ENCODE measurements around the gene KRTAP9-4.
"Not testable (repeated sequence)": the region's sequence is repeated elsewhere in the genome, so short reads cannot be mapped to it uniquely, and the experiment has no call there.

KRTAP9-4 gene, protein sequence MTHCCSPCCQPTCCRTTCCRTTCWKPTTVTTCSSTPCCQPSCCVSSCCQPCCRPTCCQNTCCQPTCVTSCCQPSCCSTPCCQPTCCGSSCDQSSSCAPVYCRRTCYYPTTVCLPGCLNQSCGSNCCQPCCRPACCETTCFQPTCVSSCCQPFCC

DNA sequence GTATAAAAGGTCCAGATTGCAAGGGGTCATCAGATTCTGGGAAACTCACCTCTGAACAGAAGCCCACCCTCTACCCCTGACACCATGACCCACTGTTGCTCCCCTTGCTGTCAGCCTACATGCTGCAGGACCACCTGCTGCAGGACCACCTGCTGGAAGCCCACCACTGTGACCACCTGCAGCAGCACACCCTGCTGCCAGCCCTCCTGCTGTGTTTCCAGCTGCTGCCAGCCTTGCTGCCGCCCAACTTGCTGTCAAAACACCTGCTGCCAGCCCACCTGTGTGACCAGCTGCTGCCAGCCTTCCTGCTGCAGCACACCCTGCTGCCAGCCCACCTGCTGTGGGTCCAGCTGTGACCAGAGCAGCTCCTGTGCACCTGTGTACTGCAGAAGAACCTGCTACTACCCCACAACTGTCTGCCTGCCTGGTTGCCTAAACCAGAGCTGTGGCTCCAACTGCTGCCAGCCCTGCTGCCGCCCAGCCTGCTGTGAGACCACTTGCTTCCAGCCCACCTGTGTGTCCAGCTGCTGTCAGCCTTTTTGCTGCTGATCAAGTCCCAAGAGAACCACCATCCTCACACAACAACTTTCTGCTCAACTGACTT is at the start of gene KRTAP9-4:
KRTAP9-4 (plus strand) TSS at position 51 of the 604 bp plus-strand sequence; CDS start at position 85, 34 bp downstream.
- H3K27me3 ChIP-seq (ENCODE audit: control insufficient read depth, insufficient read depth, low read length); H3K4me3 ChIP-seq (ENCODE audit: low read length); H3K4me1 ChIP-seq (ENCODE audit: control insufficient read depth, insufficient read depth, low read length); H3K27ac ChIP-seq (ENCODE audit: low read depth, low read length); H3K9ac ChIP-seq (ENCODE audit: low read length); H3K36me3 ChIP-seq (ENCODE audit: control insufficient read depth, insufficient read depth, low read length): not testable (repeated sequence)

DNA sequence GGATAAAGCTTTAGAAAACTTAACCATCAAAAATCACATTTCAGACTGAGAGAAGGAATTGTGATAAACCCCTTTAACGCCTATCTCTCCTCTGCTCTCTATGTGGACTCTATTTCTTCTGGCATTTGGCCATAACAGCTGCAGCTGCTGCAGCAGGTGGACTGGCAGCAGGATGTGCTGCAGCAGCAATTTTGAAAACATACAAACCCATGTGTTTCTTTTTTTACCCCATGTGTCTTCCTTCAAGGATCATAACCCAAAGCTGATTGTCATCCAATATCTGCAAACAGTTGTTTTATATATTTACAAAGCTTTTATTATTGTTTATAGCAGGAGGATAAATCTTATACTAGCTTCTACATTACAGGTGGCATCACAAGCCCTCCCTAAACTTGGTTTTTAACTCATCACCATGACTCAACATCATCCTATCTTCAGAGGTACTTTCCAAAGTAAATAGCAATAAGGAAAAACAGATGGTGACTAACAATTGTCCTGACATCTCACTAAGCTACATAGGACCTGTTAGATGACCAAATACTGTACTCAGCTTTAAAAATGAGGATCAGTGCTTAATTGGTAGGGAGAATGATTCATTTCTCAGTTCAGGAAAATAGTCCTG is 37.5 kb upstream of the KRTAP9-4 start:
- Histone ChIP-seq H3K27ac (ENCODE audit: low read depth, low read length) (no peak overlapping the region), H3K4me3 (ENCODE audit: low read length) (no peak overlapping the region), H3K27me3 (ENCODE audit: control insufficient read depth, insufficient read depth, low read length) (no peaks in the 10 kb centered on the region), H3K9ac (ENCODE audit: low read length) (no peak overlapping the region), H3K36me3 (ENCODE audit: control insufficient read depth, insufficient read depth, low read length) (no peaks in the 10 kb centered on the region), H3K4me1 (ENCODE audit: control insufficient read depth, insufficient read depth, low read length) (no peaks in the 10 kb centered on the region)

DNA sequence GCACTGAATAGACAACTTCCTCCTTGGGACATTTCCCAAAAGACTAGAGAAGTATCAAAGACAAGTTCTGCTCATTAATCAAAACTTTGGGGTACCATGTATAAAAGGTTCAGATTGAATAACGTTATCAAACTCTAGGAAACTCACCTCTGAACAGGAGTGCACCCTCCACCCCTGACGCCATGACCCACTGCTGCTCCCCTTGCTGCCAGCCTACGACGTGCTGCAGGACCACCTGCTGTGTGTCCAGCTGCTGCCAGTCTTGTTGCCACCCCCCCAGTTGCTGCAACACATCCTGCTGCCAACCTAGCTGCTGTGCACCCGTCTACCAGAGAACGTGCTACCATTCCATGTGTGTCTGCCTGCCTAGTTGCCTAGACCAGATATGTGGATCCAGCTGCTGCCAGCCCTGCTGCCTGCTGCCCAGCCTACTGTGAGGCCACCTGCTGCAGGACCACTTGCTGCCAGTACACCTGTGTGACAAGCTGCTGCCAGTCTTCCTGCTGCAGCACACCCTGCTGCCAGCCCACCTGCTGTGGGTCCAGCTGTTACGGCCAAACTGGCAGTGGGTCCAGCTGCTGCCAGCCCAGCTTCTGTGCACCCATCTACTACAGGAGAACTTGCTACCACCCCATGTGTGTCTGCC is 36.8 kb upstream of the KRTAP9-4 start:
- H3K9ac ChIP-seq (ENCODE audit: low read length) = no peak overlapping the region
- no peaks in the 10 kb centered on the region for H3K36me3 ChIP-seq (ENCODE audit: control insufficient read depth, insufficient read depth, low read length)
- H3K27ac ChIP-seq (ENCODE audit: low read depth, low read length) = no peak overlapping the region
- H3K4me3 ChIP-seq (ENCODE audit: low read length) = no peak overlapping the region
- no peaks in the 10 kb centered on the region for H3K27me3 ChIP-seq (ENCODE audit: control insufficient read depth, insufficient read depth, low read length)
- H3K4me1 ChIP-seq (ENCODE audit: control insufficient read depth, insufficient read depth, low read length) = no peaks in the 10 kb centered on the region

DNA sequence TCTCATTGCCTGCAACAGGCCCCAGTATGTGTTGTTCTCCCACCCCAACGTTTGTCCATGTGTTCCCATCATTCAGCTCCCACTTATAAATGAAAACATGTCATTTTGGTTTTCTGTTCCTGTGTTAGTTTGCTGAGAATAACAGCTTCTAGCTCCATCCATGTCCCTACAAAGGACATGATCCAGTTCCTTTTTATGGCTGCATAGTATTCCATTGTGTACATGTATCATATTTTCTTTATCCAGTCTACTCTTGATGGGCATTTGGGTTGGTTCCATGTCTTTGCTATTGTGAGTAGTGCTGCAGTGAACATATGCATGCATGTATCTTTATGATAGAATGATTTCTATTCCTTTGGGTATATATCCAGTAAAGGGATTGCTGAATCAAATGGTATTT is 33.8 kb upstream of the KRTAP9-4 start:
- no peaks in the 10 kb centered on the region for H3K27me3 ChIP-seq (ENCODE audit: control insufficient read depth, insufficient read depth, low read length)
- H3K36me3 ChIP-seq (ENCODE audit: control insufficient read depth, insufficient read depth, low read length) = no peaks in the 10 kb centered on the region
- H3K9ac ChIP-seq (ENCODE audit: low read length) = no peak overlapping the region
- H3K27ac ChIP-seq (ENCODE audit: low read depth, low read length) = no peak overlapping the region
- H3K4me1 ChIP-seq (ENCODE audit: control insufficient read depth, insufficient read depth, low read length) = no peaks in the 10 kb centered on the region
- no peak overlapping the region for H3K4me3 ChIP-seq (ENCODE audit: low read length)

DNA sequence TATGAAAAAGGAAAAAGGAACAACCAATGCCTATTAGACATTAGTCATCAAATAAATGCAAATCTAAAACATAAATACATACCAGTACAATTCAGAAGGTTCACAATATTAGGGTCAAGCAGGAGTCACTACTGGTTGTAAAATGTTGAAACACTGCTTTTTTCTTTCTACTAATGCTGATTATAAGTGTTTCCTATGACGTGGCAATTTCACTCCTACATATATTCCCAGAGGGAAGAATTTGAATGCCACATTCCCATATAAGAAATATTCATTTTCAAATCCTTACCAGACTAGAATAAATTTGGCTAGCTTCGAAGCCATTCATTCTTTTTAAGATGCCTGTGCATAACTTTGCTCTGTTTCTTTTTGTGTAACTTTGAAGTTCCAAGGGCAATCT is 25.7 kb upstream of the KRTAP9-4 start:
- no peaks in the 10 kb centered on the region for H3K36me3 ChIP-seq (ENCODE audit: control insufficient read depth, insufficient read depth, low read length)
- no peak overlapping the region for H3K4me3 ChIP-seq (ENCODE audit: low read length)
- no peak overlapping the region for H3K9ac ChIP-seq (ENCODE audit: low read length)
- no peak overlapping the region for H3K27ac ChIP-seq (ENCODE audit: low read depth, low read length)
- H3K27me3 ChIP-seq (ENCODE audit: control insufficient read depth, insufficient read depth, low read length) = peaks cover 2% of the 10 kb centered on the region
- no peaks in the 10 kb centered on the region for H3K4me1 ChIP-seq (ENCODE audit: control insufficient read depth, insufficient read depth, low read length)

DNA sequence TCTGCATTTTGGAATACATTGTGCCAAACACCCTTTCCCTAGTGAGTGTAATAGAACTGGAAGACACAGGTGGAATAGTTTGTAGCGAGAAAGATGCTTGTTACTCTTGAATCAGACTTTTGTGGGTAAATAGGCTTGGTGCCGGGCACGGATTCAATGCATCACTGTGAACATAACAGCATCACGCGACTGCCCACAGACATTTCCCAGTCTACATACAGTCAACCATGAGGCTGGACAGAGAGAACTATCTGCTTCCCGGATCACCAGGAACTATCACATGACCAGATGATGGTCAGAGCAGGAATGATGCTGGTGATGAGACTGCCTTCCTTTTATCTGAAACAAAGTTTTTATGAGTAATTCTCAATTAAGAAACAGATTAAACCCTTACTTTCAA is 23.4 kb upstream of the KRTAP9-4 start:
- H3K27ac ChIP-seq (ENCODE audit: low read depth, low read length) = no peak overlapping the region
- H3K27me3 ChIP-seq (ENCODE audit: control insufficient read depth, insufficient read depth, low read length) = peaks cover 2% of the 10 kb centered on the region
- H3K4me1 ChIP-seq (ENCODE audit: control insufficient read depth, insufficient read depth, low read length) = no peaks in the 10 kb centered on the region
- no peak overlapping the region for H3K9ac ChIP-seq (ENCODE audit: low read length)
- no peak overlapping the region for H3K4me3 ChIP-seq (ENCODE audit: low read length)
- no peaks in the 10 kb centered on the region for H3K36me3 ChIP-seq (ENCODE audit: control insufficient read depth, insufficient read depth, low read length)

DNA sequence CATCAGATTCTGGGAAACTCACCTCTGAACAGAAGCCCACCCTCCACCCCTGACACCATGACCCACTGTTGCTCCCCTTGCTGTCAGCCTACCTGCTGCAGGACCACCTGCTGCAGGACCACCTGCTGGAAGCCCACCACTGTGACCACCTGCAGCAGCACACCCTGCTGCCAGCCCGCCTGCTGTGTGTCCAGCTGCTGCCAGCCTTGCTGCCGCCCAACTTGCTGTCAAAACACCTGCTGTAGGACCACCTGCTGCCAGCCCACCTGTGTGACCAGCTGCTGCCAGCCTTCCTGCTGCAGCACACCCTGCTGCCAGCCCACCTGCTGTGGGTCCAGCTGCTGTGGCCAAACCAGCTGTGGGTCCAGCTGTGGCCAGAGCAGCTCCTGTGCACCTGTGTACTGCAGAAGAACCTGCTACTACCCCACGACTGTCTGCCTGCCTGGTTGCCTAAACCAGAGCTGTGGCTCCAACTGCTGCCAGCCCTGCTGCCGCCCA is 22.8 kb upstream of the KRTAP9-4 start, which contains the start of gene KRTAP9-2:
KRTAP9-2 (plus strand) TSS at position 51 of the 498 bp plus-strand sequence; CDS start at position 58, 7 bp downstream.
- not testable (repeated sequence) for H3K36me3 ChIP-seq (ENCODE audit: control insufficient read depth, insufficient read depth, low read length); H3K4me1 ChIP-seq (ENCODE audit: control insufficient read depth, insufficient read depth, low read length); H3K4me3 ChIP-seq (ENCODE audit: low read length); H3K27me3 ChIP-seq (ENCODE audit: control insufficient read depth, insufficient read depth, low read length); H3K9ac ChIP-seq (ENCODE audit: low read length); H3K27ac ChIP-seq (ENCODE audit: low read depth, low read length)

DNA sequence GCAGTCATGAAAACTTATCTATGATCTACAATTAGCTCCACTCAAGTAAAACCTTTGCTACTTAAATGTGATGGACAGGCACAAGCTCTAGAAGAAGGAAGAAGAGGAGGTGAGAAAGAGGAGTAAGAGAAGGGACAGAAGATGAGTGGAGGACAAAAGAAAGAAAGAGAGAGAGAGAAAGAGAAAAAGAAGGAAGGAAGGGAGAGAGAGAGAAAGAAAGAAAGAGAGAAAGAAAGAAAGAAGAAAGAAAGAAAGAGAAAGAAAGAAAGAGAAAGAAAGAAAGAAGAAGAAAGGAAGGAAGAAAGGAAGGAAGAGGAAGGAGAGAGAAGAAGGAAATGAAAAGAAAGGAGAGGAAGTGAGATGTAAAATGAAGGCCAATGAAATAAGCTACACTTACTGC is 19.4 kb upstream of the KRTAP9-4 start:
- H3K4me1 ChIP-seq (ENCODE audit: control insufficient read depth, insufficient read depth, low read length) = no peaks in the 10 kb centered on the region
- H3K27ac ChIP-seq (ENCODE audit: low read depth, low read length) = no peak overlapping the region
- H3K9ac ChIP-seq (ENCODE audit: low read length) = no peak overlapping the region
- H3K36me3 ChIP-seq (ENCODE audit: control insufficient read depth, insufficient read depth, low read length) = no peaks in the 10 kb centered on the region
- H3K4me3 ChIP-seq (ENCODE audit: low read length) = no peak overlapping the region
- H3K27me3 ChIP-seq (ENCODE audit: control insufficient read depth, insufficient read depth, low read length) = peaks cover 2% of the 10 kb centered on the region

DNA sequence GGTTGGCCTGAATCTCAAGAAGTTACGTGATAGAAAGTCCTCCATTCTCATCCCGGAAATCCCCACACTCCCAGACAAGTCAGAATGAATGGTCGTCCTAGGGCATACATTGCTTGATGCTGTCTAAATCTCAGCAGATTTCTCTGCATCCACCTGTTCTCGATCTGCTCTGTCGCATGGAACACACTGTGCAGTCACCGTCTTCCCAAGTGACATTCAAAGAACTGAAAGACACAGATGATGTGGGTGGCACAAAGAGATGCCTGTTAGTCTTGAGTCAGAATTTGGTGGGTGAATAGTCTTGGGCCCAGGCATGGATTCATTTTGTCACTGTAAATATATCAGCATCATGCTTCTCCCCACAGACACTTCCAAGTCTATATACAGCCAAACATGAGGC is 17.8 kb upstream of the KRTAP9-4 start:
- Histone ChIP-seq H3K9ac (ENCODE audit: low read length) (no peak overlapping the region), H3K27me3 (ENCODE audit: control insufficient read depth, insufficient read depth, low read length) (no peaks in the 10 kb centered on the region), H3K27ac (ENCODE audit: low read depth, low read length) (no peak overlapping the region), H3K36me3 (ENCODE audit: control insufficient read depth, insufficient read depth, low read length) (no peaks in the 10 kb centered on the region), H3K4me3 (ENCODE audit: low read length) (no peak overlapping the region), H3K4me1 (ENCODE audit: control insufficient read depth, insufficient read depth, low read length) (no peaks in the 10 kb centered on the region)

DNA sequence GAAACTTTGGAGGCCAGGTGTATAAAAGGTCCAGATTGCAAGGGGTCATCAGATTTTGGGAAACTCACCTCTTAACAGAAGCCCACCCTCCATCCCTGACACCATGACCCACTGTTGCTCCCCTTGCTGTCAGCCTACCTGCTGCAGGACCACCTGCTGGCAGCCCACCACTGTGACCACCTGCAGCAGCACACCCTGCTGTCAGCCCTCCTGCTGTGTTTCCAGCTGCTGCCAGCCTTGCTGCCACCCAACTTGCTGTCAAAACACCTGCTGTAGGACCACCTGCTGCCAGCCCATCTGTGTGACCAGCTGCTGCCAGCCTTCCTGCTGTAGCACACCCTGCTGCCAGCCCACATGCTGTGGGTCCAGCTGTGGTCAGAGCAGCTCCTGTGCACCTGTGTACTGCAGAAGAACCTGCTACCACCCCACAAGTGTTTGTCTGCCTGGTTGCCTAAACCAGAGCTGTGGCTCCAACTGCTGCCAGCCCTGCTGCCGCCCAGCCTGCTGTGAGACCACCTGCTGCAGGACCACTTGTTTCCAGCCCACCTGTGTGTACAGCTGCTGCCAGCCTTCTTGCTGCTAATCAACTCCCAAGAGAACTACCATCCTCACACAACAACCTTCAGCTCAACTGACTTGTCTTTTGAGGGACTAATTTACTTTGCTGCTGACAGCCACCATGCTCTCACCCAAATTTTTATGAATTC is 16.9 kb upstream of the KRTAP9-4 start, which contains the start of gene KRTAP9-3:
KRTAP9-3 (plus strand) TSS at position 51 of the 707 bp plus-strand sequence; CDS start at position 104, 53 bp downstream.
- not testable (repeated sequence) for H3K27ac ChIP-seq (ENCODE audit: low read depth, low read length); H3K9ac ChIP-seq (ENCODE audit: low read length); H3K36me3 ChIP-seq (ENCODE audit: control insufficient read depth, insufficient read depth, low read length); H3K4me1 ChIP-seq (ENCODE audit: control insufficient read depth, insufficient read depth, low read length); H3K4me3 ChIP-seq (ENCODE audit: low read length); H3K27me3 ChIP-seq (ENCODE audit: control insufficient read depth, insufficient read depth, low read length)

DNA sequence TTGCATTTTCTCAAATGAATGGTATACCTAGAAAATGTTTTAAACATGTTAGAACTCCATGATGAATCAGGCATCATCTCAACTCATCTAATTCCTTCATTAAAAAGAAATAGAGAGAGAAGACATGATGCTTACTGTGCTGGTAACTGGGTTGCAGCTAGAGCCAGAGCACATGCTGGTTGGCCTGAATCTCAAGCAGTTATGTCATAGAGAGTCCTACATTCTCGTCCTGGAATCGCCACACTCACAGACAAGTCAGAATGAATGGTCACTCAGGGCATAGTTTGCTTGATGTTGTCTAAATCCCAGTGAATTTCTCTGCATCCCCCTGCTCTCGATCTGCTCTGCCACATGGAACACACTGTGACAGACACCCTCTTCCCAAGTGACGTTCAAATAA is 12.4 kb upstream of the KRTAP9-4 start:
- not testable (repeated sequence) for H3K4me3 ChIP-seq (ENCODE audit: low read length); H3K27me3 ChIP-seq (ENCODE audit: control insufficient read depth, insufficient read depth, low read length); H3K9ac ChIP-seq (ENCODE audit: low read length); H3K4me1 ChIP-seq (ENCODE audit: control insufficient read depth, insufficient read depth, low read length); H3K36me3 ChIP-seq (ENCODE audit: control insufficient read depth, insufficient read depth, low read length); H3K27ac ChIP-seq (ENCODE audit: low read depth, low read length)

DNA sequence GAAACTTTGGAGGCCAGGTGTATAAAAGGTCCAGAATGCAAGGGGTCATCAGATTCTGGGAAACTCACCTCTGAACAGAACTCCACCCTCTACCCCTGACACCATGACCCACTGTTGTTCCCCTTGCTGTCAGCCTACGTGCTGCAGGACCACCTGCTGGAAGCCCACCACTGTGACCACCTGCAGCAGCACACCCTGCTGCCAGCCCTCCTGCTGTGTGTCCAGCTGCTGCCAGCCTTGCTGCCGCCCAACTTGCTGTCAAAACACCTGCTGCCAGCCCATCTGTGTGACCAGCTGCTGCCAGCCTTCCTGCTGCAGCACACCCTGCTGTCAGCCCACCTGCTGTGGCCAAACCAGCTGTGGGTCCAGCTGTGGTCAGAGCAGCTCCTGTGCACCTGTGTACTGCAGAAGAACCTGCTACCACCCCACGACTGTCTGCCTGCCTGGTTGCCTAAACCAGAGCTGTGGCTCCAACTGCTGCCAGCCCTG is 11.5 kb upstream of the KRTAP9-4 start, which contains the start of gene KRTAP9-8:
KRTAP9-8 (plus strand) TSS at position 51 of the 489 bp plus-strand sequence; CDS start at position 104, 53 bp downstream.
- H3K36me3 ChIP-seq (ENCODE audit: control insufficient read depth, insufficient read depth, low read length); H3K27me3 ChIP-seq (ENCODE audit: control insufficient read depth, insufficient read depth, low read length); H3K4me1 ChIP-seq (ENCODE audit: control insufficient read depth, insufficient read depth, low read length); H3K4me3 ChIP-seq (ENCODE audit: low read length); H3K9ac ChIP-seq (ENCODE audit: low read length); H3K27ac ChIP-seq (ENCODE audit: low read depth, low read length): not testable (repeated sequence)

All from rectal smooth muscle tissue (tissue), 1 donor.